A549 (cell line): ENCODE measurements around the gene PVALEF. TPM values are rescaled to one million over a fixed set of nuclear protein-coding genes. Genes with fewer than 3 reads are reported as not detected.

ENCODE experiments used
- ATAC-seq, 2 experiments: fragments of 200-7000 bp in 1 of 2; fragments of >200 bp in 1 of 2; cut with Nextera tagmentation in 1 of 2; cut with Tn5 transposase in 1 of 2; 3 replicates each; pipeline versions ENCODE4 v1.8.0 to v1.9.1; 2018 to 2020; ENCODE audit warnings: mild to moderate bottlenecking in 1 of 2, moderate library complexity in 1 of 2
- CTCF ChIA-PET: fragments of 300-600 bp; sonication (Branson Sonifier 250); formaldehyde crosslinking; extraction: SDS; loops from one replicate; lab custom pipeline; 2021; ENCODE audit warnings: antibody characterized with exemption, inconsistent platforms; lab: Yijun Ruan, JAX
- POLR2A ChIA-PET: fragments of 350-600 bp; formaldehyde crosslinking; extraction: SDS; loops from one replicate; lab custom pipeline; 2021; ENCODE audit warnings: antibody characterized with exemption, inconsistent platforms; lab: Yijun Ruan, JAX
- DNase-seq, 2 experiments: peaks; one replicate each; pipeline versions ENCODE4 v3.0.0 to v3.0.0-alpha.2; 2011 to 2016; ENCODE audit warnings: low read depth in 1 of 2, low spot score in 1 of 2
- FAIRE-seq: peaks from 2 replicates; lab custom pipeline; 2011; peaks lifted over from hg19 to GRCh38; lab: Jason Lieb, UNC
- H3K27ac ChIP-seq, 2 experiments: fragments of >200 bp; sonication (Bioruptor Twin); formaldehyde crosslinking; 3 replicates each; pipeline ENCODE4 v1.5.1; 2016 to 2017
- H3K4me1 ChIP-seq: fragments of >200 bp; sonication (Bioruptor Twin); formaldehyde crosslinking; 3 replicates; pipeline ENCODE4 v1.6.1; 2016
- H3K4me2 ChIP-seq: fragments of >200 bp; sonication (Bioruptor Twin); formaldehyde crosslinking; 3 replicates; pipeline ENCODE4 v1.6.1; 2016
- H3K4me3 ChIP-seq: fragments of >200 bp; sonication (Bioruptor Twin); formaldehyde crosslinking; 3 replicates; pipeline ENCODE4 v1.5.1; 2016
- H3K9me3 ChIP-seq: fragments of >200 bp; sonication (Bioruptor Twin); formaldehyde crosslinking; 3 replicates; pipeline ENCODE4 v1.6.1; 2016
- BHLHE40 ChIP-seq: IDR thresholded peaks from 2 replicates; pipeline ENCODE4 v1.6.1; 2012; ENCODE audit warnings: low read depth, low read length, inconsistent platforms
- CBX2 ChIP-seq: fragments of 200-600 bp; sonication (generic); IDR thresholded peaks from 2 replicates; pipeline ENCODE4 v1.6.1; 2016; ENCODE audit warnings: low read depth, mild to moderate bottlenecking, borderline replicate concordance
- CEBPB ChIP-seq, 2 experiments: fragments of >200 bp in 1 of 2; sonication (Bioruptor Twin) in 1 of 2; formaldehyde crosslinking in 1 of 2; IDR thresholded peaks; 2 replicates each; pipeline ENCODE4 v1.6.1; 2012 to 2016
- CHD2 ChIP-seq: fragments of 150-350 bp; IDR thresholded peaks from 2 replicates; pipeline ENCODE4 v1.6.1; 2014; ENCODE audit warnings: low read length; ENCODE audit not compliant: partially characterized antibody
- EHMT2 ChIP-seq: fragments of 200-600 bp; sonication (generic); IDR thresholded peaks from 2 replicates; pipeline ENCODE4 v1.6.1; 2016; ENCODE audit warnings: antibody characterized with exemption, low read depth, mild to moderate bottlenecking, moderate library complexity
- FOSB ChIP-seq: fragments of 250-450 bp; sonication (Bioruptor Pico); IDR thresholded peaks from 2 replicates; pipeline ENCODE4 v1.5.0; 2020; ENCODE audit warnings: mild to moderate bottlenecking, moderate library complexity
- GATA3 ChIP-seq: IDR thresholded peaks from 2 replicates; pipeline ENCODE4 v1.6.1; 2012; ENCODE audit warnings: borderline replicate concordance
- HOXA7 ChIP-seq: fragments of 250-450 bp; sonication (Bioruptor Pico); IDR thresholded peaks from 2 replicates; pipeline ENCODE4 v1.5.0; 2020; ENCODE audit warnings: mild to moderate bottlenecking, moderate library complexity
- HOXB13 ChIP-seq: fragments of 250-450 bp; sonication (Bioruptor Pico); IDR thresholded peaks from 2 replicates; pipeline ENCODE4 v1.5.0; 2020; ENCODE audit warnings: low read depth, mild to moderate bottlenecking, moderate library complexity
- HOXB5 ChIP-seq: fragments of 250-450 bp; sonication (Bioruptor Pico); IDR thresholded peaks from 2 replicates; pipeline ENCODE4 v1.5.0; 2020; ENCODE audit warnings: mild to moderate bottlenecking, moderate library complexity
- JUNB ChIP-seq: fragments of >200 bp; sonication (Bioruptor Twin); formaldehyde crosslinking; IDR thresholded peaks from 2 replicates; pipeline ENCODE4 v1.6.1; 2016
- MAFK ChIP-seq: fragments of 450-650 bp; IDR thresholded peaks from 2 replicates; pipeline ENCODE4 v1.6.1; 2014; ENCODE audit not compliant: partially characterized antibody
- MAZ ChIP-seq: fragments of 150-350 bp; IDR thresholded peaks from 2 replicates; pipeline ENCODE4 v1.6.1; 2014; ENCODE audit warnings: antibody characterized with exemption, low read depth, low read length, borderline replicate concordance
- NPAS2 ChIP-seq: fragments of 250-450 bp; sonication (Bioruptor Pico); IDR thresholded peaks from 2 replicates; pipeline ENCODE4 v1.8.0; 2022; ENCODE audit warnings: mild to moderate bottlenecking, moderate library complexity, borderline replicate concordance
- PHF8 ChIP-seq: fragments of 200-600 bp; sonication (generic); IDR thresholded peaks from 2 replicates; pipeline ENCODE4 v1.6.1; 2016; ENCODE audit warnings: low read depth, mild to moderate bottlenecking, antibody characterized with exemption, moderate library complexity, borderline replicate concordance
- POLR2A ChIP-seq: IDR thresholded peaks from 2 replicates; pipeline ENCODE4 v1.6.1; 2012; ENCODE audit warnings: mild to moderate bottlenecking, low read length
- POLR2AphosphoS2 ChIP-seq: conservative IDR thresholded peaks from 2 replicates; pipeline ENCODE4 v1.6.1; 2012; ENCODE audit warnings: low read length, improper control_type of control experiment, inconsistent platforms
- RAD21 ChIP-seq, 2 experiments: fragments of >200 bp in 1 of 2; sonication (Bioruptor Twin) in 1 of 2; formaldehyde crosslinking in 1 of 2; IDR thresholded peaks in 1 of 2; conservative IDR thresholded peaks in 1 of 2; 2 replicates in 1 of 2; 3 replicates in 1 of 2; pipeline ENCODE4 v1.6.1; 2012 to 2018; ENCODE audit warnings: inconsistent platforms in 1 of 2
- RARB ChIP-seq: fragments of 250-450 bp; sonication (Bioruptor Pico); IDR thresholded peaks from 2 replicates; pipeline ENCODE4 v1.8.0; 2021; ENCODE audit warnings: mild to moderate bottlenecking, moderate library complexity
- SREBF2 ChIP-seq: fragments of 450-650 bp; IDR thresholded peaks from 2 replicates; pipeline ENCODE4 v1.6.1; 2014; ENCODE audit warnings: mild to moderate bottlenecking, moderate library complexity
- TFCP2L1 ChIP-seq: fragments of 250-450 bp; sonication (Bioruptor Pico); IDR thresholded peaks from 2 replicates; pipeline ENCODE4 v1.5.0; 2021; ENCODE audit warnings: mild to moderate bottlenecking
- ZFP36 ChIP-seq: fragments of 450-650 bp; IDR thresholded peaks from 2 replicates; pipeline ENCODE4 v1.6.1; 2014; ENCODE audit warnings: borderline replicate concordance; ENCODE audit not compliant: partially characterized antibody
- WGBS: methylation state at CpG from one replicate; pipeline ENCODE4 v1.1.6; 2017; ENCODE audit errors: missing lambda C conversion rate; 5-methylcytosine and 5-hydroxymethylcytosine counted together
- polyA plus RNA-seq, 4 experiments: library from polyadenylated mRNA; depleted of rRNA in 3 of 4; stranded (reverse); fragments of >200 nt; fragmentation: RNase III in 1 of 4; extraction: RNeasy Plus Mini Kit Qiagen cat#74134 plus additional on column Dnase treatment in 1 of 4; gene quantifications; 2 replicates in 3 of 4; 3 replicates in 1 of 4; pipeline ENCODE4 v1.2.3, GENCODE V29; 2011 to 2017
- TF ChIP-seq, protein P1 (sequence below): fragments of >200 bp; sonication (Bioruptor Twin); formaldehyde crosslinking; IDR thresholded peaks from 2 replicates; pipeline ENCODE4 v1.6.1; 2016
- TF ChIP-seq, protein P2 (sequence below): fragments of 250-450 bp; sonication (Bioruptor Pico); IDR thresholded peaks from 2 replicates; pipeline ENCODE4 v1.5.0; 2020; ENCODE audit warnings: low read depth, mild to moderate bottlenecking, moderate library complexity
- TF ChIP-seq, protein P3 (sequence below): fragments of 150-350 bp; IDR thresholded peaks from 2 replicates; pipeline ENCODE4 v1.6.1; 2014; ENCODE audit warnings: low read depth, mild to moderate bottlenecking, low read length
- TF ChIP-seq, protein P4 (sequence below): fragments of 450-650 bp; IDR thresholded peaks from 2 replicates; pipeline ENCODE4 v1.6.1; 2014; ENCODE audit warnings: antibody characterized with exemption
- TF ChIP-seq, protein P5 (sequence below): fragments of >200 bp; sonication (Bioruptor Twin); formaldehyde crosslinking; IDR thresholded peaks from 3 replicates; pipeline ENCODE4 v1.6.1; 2016
- TF ChIP-seq, protein P6 (sequence below): fragments of >200 bp; sonication (Bioruptor Twin); formaldehyde crosslinking; IDR thresholded peaks from 3 replicates; pipeline ENCODE4 v1.5.1; 2016
- TF ChIP-seq, protein P7 (sequence below): IDR thresholded peaks from 2 replicates; pipeline ENCODE4 v1.6.1; 2012; ENCODE audit warnings: low read depth, borderline replicate concordance

Gene PVALEF
- polyA plus RNA-seq, 2 of the 4 experiments (the other 2 are of a cell fraction): not detected

DNA sequence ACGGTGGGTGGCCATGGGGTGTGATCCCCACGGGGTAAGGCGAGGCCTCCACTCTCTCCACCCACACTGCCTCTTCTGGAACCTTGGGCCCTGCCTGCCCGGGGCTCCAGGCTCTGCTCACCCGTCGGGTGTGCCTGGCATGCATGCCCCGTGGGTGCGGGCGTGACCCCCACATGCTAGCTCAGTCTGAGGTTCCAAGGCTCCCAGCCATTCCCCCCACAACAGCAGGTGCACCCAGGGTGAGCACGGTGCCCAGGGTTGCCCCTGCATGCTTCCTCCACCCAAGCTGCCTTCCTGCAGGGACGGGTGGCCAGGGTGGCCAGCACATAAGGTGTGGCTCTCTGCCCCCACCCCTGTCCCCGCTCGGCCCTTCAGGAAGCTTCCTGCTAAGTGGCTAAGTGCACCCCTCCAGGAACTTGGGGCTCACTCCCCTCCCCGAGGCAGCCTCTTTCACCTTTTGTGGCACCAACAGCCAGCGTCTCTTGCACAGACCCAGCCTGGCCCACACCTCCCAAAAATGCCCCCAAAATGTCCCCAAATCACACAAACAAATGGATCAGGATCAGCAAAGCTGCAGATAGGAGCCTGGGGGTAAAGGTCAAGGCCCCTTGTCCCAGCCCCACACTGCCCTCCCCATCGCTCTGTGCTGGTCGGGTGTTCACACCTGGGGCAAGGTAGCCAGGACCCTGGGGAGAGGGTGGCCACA lies 21.4 kb upstream of the PVALEF start:
- CTCF ChIA-PET: interaction anchor here (1.0 to 11.5 kb wide), 30 partner anchors 10 to 391 kb away, joined by 3 to 175 read pairs (median 8); partner anchors contain the start of genes AATK, CEP131, NDUFAF8 and PVALEF
- no peak for ATAC-seq
- DNase-seq: no peak
- Histone ChIP-seq H3K4me1 (peaks cover 10% of the 10 kb centered on the region), H3K4me3 (no peak overlapping the region), H3K4me2 (no peak overlapping the region), H3K27ac (no peak overlapping the region), H3K9me3 (no peaks in the 10 kb centered on the region)
- POLR2A ChIA-PET: no interaction called here
- TF ChIP-seq MAFK (no peak), POLR2A (no peak), FOSB (CRISPR knock-in tag) (no peak), HOXA7 (no peak), HOXB5 (CRISPR knock-in tag) (no peak), NPAS2 (CRISPR knock-in tag) (no peak), ZFP36 (no peak), GATA3 (no peak), CBX2 (no peak), TFCP2L1 (no peak), RARB (CRISPR knock-in tag) (no peak)
- TF ChIP-seq, protein P1, sequence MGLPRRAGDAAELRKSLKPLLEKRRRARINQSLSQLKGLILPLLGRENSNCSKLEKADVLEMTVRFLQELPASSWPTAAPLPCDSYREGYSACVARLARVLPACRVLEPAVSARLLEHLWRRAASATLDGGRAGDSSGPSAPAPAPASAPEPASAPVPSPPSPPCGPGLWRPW: no peak
- TF ChIP-seq, protein P2, sequence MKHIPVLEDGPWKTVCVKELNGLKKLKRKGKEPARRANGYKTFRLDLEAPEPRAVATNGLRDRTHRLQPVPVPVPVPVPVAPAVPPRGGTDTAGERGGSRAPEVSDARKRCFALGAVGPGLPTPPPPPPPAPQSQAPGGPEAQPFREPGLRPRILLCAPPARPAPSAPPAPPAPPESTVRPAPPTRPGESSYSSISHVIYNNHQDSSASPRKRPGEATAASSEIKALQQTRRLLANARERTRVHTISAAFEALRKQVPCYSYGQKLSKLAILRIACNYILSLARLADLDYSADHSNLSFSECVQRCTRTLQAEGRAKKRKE (CRISPR knock-in tag): no peak
- TF ChIP-seq, protein P3, sequence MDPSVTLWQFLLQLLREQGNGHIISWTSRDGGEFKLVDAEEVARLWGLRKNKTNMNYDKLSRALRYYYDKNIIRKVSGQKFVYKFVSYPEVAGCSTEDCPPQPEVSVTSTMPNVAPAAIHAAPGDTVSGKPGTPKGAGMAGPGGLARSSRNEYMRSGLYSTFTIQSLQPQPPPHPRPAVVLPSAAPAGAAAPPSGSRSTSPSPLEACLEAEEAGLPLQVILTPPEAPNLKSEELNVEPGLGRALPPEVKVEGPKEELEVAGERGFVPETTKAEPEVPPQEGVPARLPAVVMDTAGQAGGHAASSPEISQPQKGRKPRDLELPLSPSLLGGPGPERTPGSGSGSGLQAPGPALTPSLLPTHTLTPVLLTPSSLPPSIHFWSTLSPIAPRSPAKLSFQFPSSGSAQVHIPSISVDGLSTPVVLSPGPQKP: no peak
- TF ChIP-seq, protein P4, sequence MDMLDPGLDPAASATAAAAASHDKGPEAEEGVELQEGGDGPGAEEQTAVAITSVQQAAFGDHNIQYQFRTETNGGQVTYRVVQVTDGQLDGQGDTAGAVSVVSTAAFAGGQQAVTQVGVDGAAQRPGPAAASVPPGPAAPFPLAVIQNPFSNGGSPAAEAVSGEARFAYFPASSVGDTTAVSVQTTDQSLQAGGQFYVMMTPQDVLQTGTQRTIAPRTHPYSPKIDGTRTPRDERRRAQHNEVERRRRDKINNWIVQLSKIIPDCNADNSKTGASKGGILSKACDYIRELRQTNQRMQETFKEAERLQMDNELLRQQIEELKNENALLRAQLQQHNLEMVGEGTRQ: no peak
- TF ChIP-seq, protein P5, sequence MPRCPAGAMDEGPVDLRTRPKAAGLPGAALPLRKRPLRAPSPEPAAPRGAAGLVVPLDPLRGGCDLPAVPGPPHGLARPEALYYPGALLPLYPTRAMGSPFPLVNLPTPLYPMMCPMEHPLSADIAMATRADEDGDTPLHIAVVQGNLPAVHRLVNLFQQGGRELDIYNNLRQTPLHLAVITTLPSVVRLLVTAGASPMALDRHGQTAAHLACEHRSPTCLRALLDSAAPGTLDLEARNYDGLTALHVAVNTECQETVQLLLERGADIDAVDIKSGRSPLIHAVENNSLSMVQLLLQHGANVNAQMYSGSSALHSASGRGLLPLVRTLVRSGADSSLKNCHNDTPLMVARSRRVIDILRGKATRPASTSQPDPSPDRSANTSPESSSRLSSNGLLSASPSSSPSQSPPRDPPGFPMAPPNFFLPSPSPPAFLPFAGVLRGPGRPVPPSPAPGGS: no peak
- FAIRE-seq: no peak
- 78% methylated on average over 16 of the region's 17 CpGs for WGBS

DNA sequence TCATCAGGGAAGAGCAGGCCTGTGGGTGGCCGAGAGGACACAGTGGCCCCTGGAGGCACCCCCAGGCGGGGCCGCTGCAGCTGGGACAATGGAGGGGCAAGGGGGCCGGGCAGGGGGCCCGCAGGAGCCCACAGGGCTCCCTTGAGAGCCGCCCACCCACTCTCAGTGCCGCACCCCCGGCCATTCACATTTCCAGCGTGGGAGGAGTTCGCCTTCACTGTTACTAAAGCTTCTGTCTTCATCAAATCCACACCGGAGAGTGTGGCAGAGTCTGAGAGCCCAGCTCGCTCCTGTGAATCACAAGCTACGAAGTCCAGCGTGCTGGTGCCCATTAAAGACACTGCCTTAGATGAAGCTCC lies 20.9 kb upstream of the PVALEF start:
- H3K9me3 ChIP-seq: no peaks in the 10 kb centered on the region
- ATAC-seq (no peak), FAIRE-seq (no peak), DNase-seq (no peak)
- H3K4me1 ChIP-seq: peaks cover 10% of the 10 kb centered on the region
- no peak overlapping the region for H3K4me3 ChIP-seq
- H3K4me2 ChIP-seq: no peak overlapping the region
- no peak overlapping the region for H3K27ac ChIP-seq
- WGBS: 79% methylated on average over 11 of the region's 14 CpGs
- ChIA-PET POLR2A (no interaction called here), CTCF (interaction anchor here (1.1 to 11.5 kb wide), 17 partner anchors 10 to 341 kb away, joined by 3 to 175 read pairs (median 18); partner anchors contain the start of genes AATK, NDUFAF8, PVALEF and TEPSIN)
- TF ChIP-seq MAZ (no peak), CEBPB (IDR thresholded peaks at IDR 0.05) (no peak), CHD2 (no peak), SREBF2 (no peak), PHF8 (no peak), BHLHE40 (no peak), HOXB5 (CRISPR knock-in tag) (no peak), RAD21 (conservative IDR thresholded peaks at IDR 0.05 in 1 of 2, IDR thresholded peaks at IDR 0.05 in 1 of 2) (no peak), RARB (CRISPR knock-in tag) (no peak), POLR2AphosphoS2 (no peak), EHMT2 (no peak), HOXB13 (CRISPR knock-in tag) (no peak), GATA3 (no peak), JUNB (no peak)
- TF ChIP-seq, protein P3: no peak
- TF ChIP-seq, protein P6, sequence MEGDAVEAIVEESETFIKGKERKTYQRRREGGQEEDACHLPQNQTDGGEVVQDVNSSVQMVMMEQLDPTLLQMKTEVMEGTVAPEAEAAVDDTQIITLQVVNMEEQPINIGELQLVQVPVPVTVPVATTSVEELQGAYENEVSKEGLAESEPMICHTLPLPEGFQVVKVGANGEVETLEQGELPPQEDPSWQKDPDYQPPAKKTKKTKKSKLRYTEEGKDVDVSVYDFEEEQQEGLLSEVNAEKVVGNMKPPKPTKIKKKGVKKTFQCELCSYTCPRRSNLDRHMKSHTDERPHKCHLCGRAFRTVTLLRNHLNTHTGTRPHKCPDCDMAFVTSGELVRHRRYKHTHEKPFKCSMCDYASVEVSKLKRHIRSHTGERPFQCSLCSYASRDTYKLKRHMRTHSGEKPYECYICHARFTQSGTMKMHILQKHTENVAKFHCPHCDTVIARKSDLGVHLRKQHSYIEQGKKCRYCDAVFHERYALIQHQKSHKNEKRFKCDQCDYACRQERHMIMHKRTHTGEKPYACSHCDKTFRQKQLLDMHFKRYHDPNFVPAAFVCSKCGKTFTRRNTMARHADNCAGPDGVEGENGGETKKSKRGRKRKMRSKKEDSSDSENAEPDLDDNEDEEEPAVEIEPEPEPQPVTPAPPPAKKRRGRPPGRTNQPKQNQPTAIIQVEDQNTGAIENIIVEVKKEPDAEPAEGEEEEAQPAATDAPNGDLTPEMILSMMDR: no peak
- TF ChIP-seq, protein P7, sequence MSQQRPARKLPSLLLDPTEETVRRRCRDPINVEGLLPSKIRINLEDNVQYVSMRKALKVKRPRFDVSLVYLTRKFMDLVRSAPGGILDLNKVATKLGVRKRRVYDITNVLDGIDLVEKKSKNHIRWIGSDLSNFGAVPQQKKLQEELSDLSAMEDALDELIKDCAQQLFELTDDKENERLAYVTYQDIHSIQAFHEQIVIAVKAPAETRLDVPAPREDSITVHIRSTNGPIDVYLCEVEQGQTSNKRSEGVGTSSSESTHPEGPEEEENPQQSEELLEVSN: no peak
